GM20000 (cell line): Measurements from ENCODE around the gene TXNRD2.

Experiments used
- DNase-seq: peaks from one replicate; pipeline ENCODE4 v3.0.0; 2012; ENCODE audit warnings: low spot score
- CTCF ChIP-seq: IDR thresholded peaks from 2 replicates; pipeline ENCODE4 v1.5.1; 2012; ENCODE audit warnings: mild to moderate bottlenecking, control low read depth; ENCODE audit errors: extremely low read depth, missing control alignments

Gene TXNRD2

GRCh38 chr22:19987394-19988306, 46.0 kb upstream of the TXNRD2 start:
- no peak for TF ChIP-seq CTCF

GRCh38 chr22:19986410-19987341, 45.1 kb upstream of the TXNRD2 start:
- DNase-seq: peak; percentile 99
- TF ChIP-seq CTCF: no peak

More at GRCh38 chr22:19987394-19988306, 46.0 kb upstream of the TXNRD2 start:
- no peak for DNase-seq

GRCh38 chr22:19986011-19986409, 44.4 kb upstream of the TXNRD2 start:
- no peak for TF ChIP-seq CTCF
- DNase-seq: no peak

DNA sequence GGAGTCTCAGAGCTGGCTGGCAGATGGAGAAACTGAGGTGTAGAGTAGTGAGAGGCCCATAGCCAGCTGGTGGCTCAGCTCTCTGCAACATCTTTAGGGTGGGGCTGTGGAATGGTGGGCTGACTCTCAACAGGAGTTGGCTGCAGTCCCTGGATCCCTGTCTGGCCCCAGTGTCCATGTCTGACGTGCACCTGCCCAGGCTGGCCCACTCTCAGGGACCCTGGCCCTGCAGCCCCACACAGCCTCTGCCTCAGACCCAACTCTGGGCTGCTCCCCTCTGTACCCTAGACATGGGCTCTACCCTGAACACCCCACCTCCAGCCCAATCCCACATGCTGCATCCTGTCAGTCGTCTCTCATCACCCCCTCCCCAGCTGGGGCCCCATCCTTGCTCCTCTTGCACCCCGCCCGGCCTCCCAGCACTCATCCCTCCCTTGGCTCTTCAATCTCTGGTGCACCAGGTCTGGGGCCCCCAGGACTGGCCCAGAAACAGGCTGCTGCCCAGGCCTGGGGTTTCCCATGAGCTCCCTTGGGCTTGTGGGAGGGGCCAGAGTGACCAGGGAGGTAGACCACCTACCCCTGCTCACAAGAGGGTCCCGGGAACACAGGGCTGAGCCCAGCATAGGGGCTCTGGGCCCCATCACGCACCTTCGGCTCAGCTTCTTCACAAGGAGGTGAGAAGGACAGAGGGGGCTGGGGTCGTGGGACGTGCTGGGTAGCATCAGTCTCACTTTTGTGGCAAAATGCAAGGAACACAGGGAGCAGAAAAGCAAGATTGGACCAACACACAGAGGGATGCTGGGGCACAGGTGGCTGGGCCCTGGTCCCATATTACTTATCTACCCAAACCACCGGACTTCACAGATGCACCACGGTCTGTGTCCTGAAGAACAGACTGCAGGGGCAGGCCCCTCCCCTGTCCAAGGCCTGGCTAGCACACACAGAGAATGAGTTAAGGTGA, 43.5 kb upstream of the TXNRD2 start:
- no peak for DNase-seq
- TF ChIP-seq CTCF: no peak

DNA sequence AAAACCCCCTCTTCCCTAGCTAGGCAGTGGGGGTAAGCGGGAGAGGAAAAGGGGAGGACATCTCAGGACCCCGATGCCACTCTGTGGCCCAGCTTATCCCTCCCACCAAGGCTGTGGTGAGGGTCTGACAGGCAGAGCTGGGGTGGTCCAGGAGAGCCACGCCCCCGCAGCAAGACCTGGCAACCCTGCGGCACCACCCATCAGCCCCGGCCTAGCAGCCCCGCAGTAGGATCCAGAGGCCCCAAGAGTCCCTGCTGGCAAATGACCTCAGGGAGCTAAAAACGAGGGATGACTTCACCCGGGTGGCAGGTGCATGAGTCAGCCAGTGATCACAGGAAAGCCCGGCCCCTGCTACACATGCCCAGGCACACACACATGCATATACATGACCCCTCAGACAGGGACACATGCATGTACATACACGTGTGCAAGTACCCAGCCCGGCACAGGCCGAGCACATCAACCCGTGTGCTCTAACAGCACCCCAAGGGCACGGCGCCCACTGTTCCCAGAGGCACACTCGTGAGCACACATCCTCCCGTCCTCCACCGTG, 42.7 kb upstream of the TXNRD2 start:
- TF ChIP-seq CTCF: no peak
- DNase-seq: no peak

GRCh38 chr22:19983741-19984140, 42.1 kb upstream of the TXNRD2 start:
- DNase-seq: no peak
- no peak for TF ChIP-seq CTCF
